VCaP (cell line): Measurements from ENCODE around the gene SIRT3.
"Not testable (repeated sequence)": the region's sequence is repeated elsewhere in the genome, so short reads cannot be mapped to it uniquely, and the experiment has no call there.

ENCODE experiments used
- H3K27ac ChIP-seq: fragments of 450-650 bp; 2 replicates; pipeline ENCODE4 v1.5.1; 2017
- CTCF ChIP-seq: fragments of 450-650 bp; conservative IDR thresholded peaks from 2 replicates; pipeline ENCODE4 v1.5.1; 2017; ENCODE audit warnings: mild to moderate bottlenecking, moderate library complexity

Gene SIRT3

GRCh38 chr11:276219-276618 lies 40.1 kb upstream of the SIRT3 start:
- no peak overlapping the region for H3K27ac ChIP-seq
- no peak for TF ChIP-seq CTCF

- TF ChIP-seq CTCF: no peak
- no peak overlapping the region for H3K27ac ChIP-seq
These were observed 36.7 kb upstream of the SIRT3 start for GRCh38 chr11:272931-273198.

- H3K27ac ChIP-seq: no peak overlapping the region
- TF ChIP-seq CTCF: no peak
These were observed 36.2 kb upstream of the SIRT3 start for GRCh38 chr11:272195-272930.

GRCh38 chr11:271319-271715 lies 35.2 kb upstream of the SIRT3 start:
- TF ChIP-seq CTCF: no peak
- no peak overlapping the region for H3K27ac ChIP-seq

- TF ChIP-seq CTCF: no peak
These were observed 34.5 kb upstream of the SIRT3 start for GRCh38 chr11:270451-271318.

GRCh38 chr11:269146-269890 lies 33.2 kb upstream of the SIRT3 start:
- no peak overlapping the region for H3K27ac ChIP-seq
- no peak for TF ChIP-seq CTCF

More at GRCh38 chr11:270451-271318, 34.5 kb upstream of the SIRT3 start:
- no peak overlapping the region for H3K27ac ChIP-seq

- TF ChIP-seq CTCF: peak; percentile 40
- not testable (repeated sequence) for H3K27ac ChIP-seq
These were observed 32.6 kb upstream of the SIRT3 start for GRCh38 chr11:268716-269145.
